GM23338 (cell line): ENCODE data around the gene FAM234A. TPM values are rescaled to one million over a fixed set of nuclear protein-coding genes. Genes with fewer than 3 reads are reported as not detected.
"Not testable (repeated sequence)": the region's sequence is repeated elsewhere in the genome, so short reads cannot be mapped to it uniquely, and the experiment has no call there.

Experiments
- ATAC-seq: fragments of 200-7000 bp; cut with Tn5 transposase; 3 replicates; pipeline ENCODE4 v1.9.1; 2020
- DNase-seq: peaks from one replicate; pipeline ENCODE4 v3.0.0-alpha.2; 2015; ENCODE audit warnings: low spot score
- H2AFZ ChIP-seq: fragments of 200-600 bp; sonication (generic); 2 replicates; pipeline ENCODE4 v1.8.0; 2016; ENCODE audit warnings: antibody characterized with exemption, mild to moderate bottlenecking, moderate library complexity
- H3F3A ChIP-seq: fragments of 200-600 bp; sonication (generic); replicated peaks from 2 replicates; pipeline ENCODE4 v1.8.0; 2017; ENCODE audit warnings: antibody characterized with exemption, mixed run types, low read depth
- H3K27ac ChIP-seq: fragments of 200-600 bp; sonication (generic); 2 replicates; pipeline ENCODE4 v1.6.1; 2016; ENCODE audit warnings: low read depth
- H3K27me3 ChIP-seq: fragments of 200-600 bp; sonication (generic); 2 replicates; pipeline ENCODE4 v1.8.0; 2016; ENCODE audit warnings: mild to moderate bottlenecking, mixed run types, moderate library complexity; ENCODE audit not compliant: insufficient read depth
- H3K36me3 ChIP-seq: fragments of 200-600 bp; sonication (generic); 2 replicates; pipeline ENCODE4 v1.8.0; 2016; ENCODE audit warnings: mild to moderate bottlenecking; ENCODE audit not compliant: insufficient read depth
- H3K4me1 ChIP-seq: fragments of 200-600 bp; sonication (generic); 2 replicates; pipeline ENCODE4 v1.8.0; 2016; ENCODE audit warnings: mild to moderate bottlenecking, moderate library complexity; ENCODE audit not compliant: insufficient read depth
- H3K4me2 ChIP-seq: fragments of 200-600 bp; sonication (generic); 2 replicates; pipeline ENCODE4 v1.7.1; 2017; ENCODE audit warnings: mixed run types
- H3K4me3 ChIP-seq: fragments of 200-600 bp; sonication (generic); 2 replicates; pipeline ENCODE4 v1.6.1; 2016; ENCODE audit warnings: mixed run types
- H3K79me2 ChIP-seq: fragments of 200-600 bp; sonication (generic); replicated peaks from 2 replicates; pipeline ENCODE4 v1.8.0; 2017; ENCODE audit warnings: mild to moderate bottlenecking; ENCODE audit not compliant: insufficient read depth
- H3K9me2 ChIP-seq: fragments of 200-600 bp; sonication (generic); 2 replicates; pipeline ENCODE4 v1.8.0; 2017; ENCODE audit not compliant: insufficient read depth
- H4K20me1 ChIP-seq: fragments of 200-600 bp; sonication (generic); replicated peaks from 2 replicates; pipeline ENCODE4 v1.8.0; 2017; ENCODE audit warnings: mild to moderate bottlenecking; ENCODE audit not compliant: insufficient read depth
- H3K27ac Mint-ChIP-seq: 2 replicates; pipeline ENCODE4 v1.8.0; 2020; ENCODE audit warnings: inconsistent platforms, mild to moderate bottlenecking, moderate library complexity, mixed read lengths
- H3K27me3 Mint-ChIP-seq: 3 replicates; pipeline ENCODE4 v1.8.0; 2022; ENCODE audit warnings: low read depth, mild to moderate bottlenecking, moderate library complexity, mixed read lengths, inconsistent platforms; ENCODE audit not compliant: insufficient read depth, poor library complexity
- H3K36me3 Mint-ChIP-seq: 3 replicates; pipeline ENCODE4 v1.8.0; 2021; ENCODE audit warnings: low read depth, mild to moderate bottlenecking, inconsistent platforms, moderate library complexity, mixed read lengths
- H3K4me1 Mint-ChIP-seq: 3 replicates; pipeline ENCODE4 v1.8.0; 2020; ENCODE audit warnings: mild to moderate bottlenecking, inconsistent platforms, mixed read lengths
- H3K4me3 Mint-ChIP-seq: 3 replicates; pipeline ENCODE4 v1.8.0; 2021; ENCODE audit warnings: moderate library complexity, mild to moderate bottlenecking, inconsistent platforms, mixed read lengths
- H3K9me3 Mint-ChIP-seq: 3 replicates; pipeline ENCODE4 v1.8.0; 2020; ENCODE audit warnings: moderate library complexity, mild to moderate bottlenecking, inconsistent platforms, mixed read lengths
- CREB1 ChIP-seq: fragments of 250-450 bp; sonication (Bioruptor Pico); IDR thresholded peaks from 2 replicates; pipeline ENCODE4 v1.5.0; 2020; ENCODE audit warnings: low read depth, mild to moderate bottlenecking, moderate library complexity
- EZH2 ChIP-seq: fragments of 200-600 bp; sonication (generic); IDR thresholded peaks from one replicate; pipeline ENCODE4 v1.8.0; 2017; ENCODE audit warnings: antibody characterized with exemption, mild to moderate bottlenecking, low read depth; ENCODE audit not compliant: unreplicated experiment
- JUNB ChIP-seq: IDR thresholded peaks from one replicate; pipeline ENCODE4 v1.6.1; 2016; ENCODE audit warnings: antibody characterized with exemption; ENCODE audit not compliant: unreplicated experiment
- NANOG ChIP-seq: IDR thresholded peaks from 2 replicates; pipeline ENCODE4 v1.6.1; 2016; ENCODE audit warnings: antibody characterized with exemption, borderline replicate concordance
- POLR2AphosphoS5 ChIP-seq: IDR thresholded peaks from 2 replicates; pipeline ENCODE4 v1.6.1; 2016; ENCODE audit warnings: antibody characterized with exemption, low read depth
- ZNF114 ChIP-seq: fragments of 250-450 bp; sonication (Bioruptor Pico); IDR thresholded peaks from 2 replicates; pipeline ENCODE4 v1.5.0; 2020; ENCODE audit warnings: mild to moderate bottlenecking, moderate library complexity
- ZNF331 ChIP-seq: fragments of 250-450 bp; sonication (Bioruptor Pico); IDR thresholded peaks from 2 replicates; pipeline ENCODE4 v1.5.0; 2020; ENCODE audit warnings: low read depth, mild to moderate bottlenecking, moderate library complexity
- ZNF462 ChIP-seq: fragments of 250-450 bp; sonication (Bioruptor Pico); IDR thresholded peaks from 2 replicates; pipeline ENCODE4 v1.5.0; 2020; ENCODE audit warnings: mild to moderate bottlenecking, moderate library complexity
- polyA plus RNA-seq: library from polyadenylated mRNA; unstranded; fragments of >200 nt; fragmentation: Nextera tagmentation; extraction: Ambion mirVana; gene quantifications from 2 replicates; pipeline ENCODE4 v1.2.1, GENCODE V29; 2016
- total RNA-seq: library from RNA; depleted of rRNA; stranded (reverse); fragments of >200 nt; shearing (Covaris generic); gene quantifications from 2 replicates; pipeline ENCODE4 v1.2.3, GENCODE V29; 2014
- TF ChIP-seq, protein P1 (sequence below): IDR thresholded peaks from 2 replicates; pipeline ENCODE4 v1.6.1; 2016; ENCODE audit warnings: antibody characterized with exemption

Gene FAM234A
- total and polyA plus RNA-seq, 2 experiments from 2014 or later = 41.9 to 128 TPM

DNA sequence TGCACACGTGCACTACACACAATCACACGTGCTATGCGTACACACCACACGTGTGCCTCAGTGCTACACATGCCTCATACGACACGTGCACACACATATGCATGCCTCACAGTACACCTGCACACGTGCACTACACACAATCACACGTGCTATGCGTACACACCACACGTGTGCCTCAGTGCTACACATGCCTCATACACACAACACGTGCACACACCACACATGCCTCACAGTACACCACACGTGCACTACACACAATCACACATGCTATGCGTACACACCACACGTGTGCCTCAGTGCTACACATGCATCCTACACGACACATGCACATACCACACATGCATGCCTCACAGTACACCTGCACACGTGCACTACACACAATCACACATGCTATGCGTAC, 32.9 kb downstream of the FAM234A start:
- not testable (repeated sequence) for H3K9me3 Mint-ChIP-seq, H3K36me3 Mint-ChIP-seq, H3K4me1 ChIP-seq, H3F3A ChIP-seq, H3K36me3 ChIP-seq, H3K27ac ChIP-seq, H4K20me1 ChIP-seq, H2AFZ ChIP-seq, H3K4me2 ChIP-seq, H3K79me2 ChIP-seq, H3K27me3 ChIP-seq, H3K4me3 ChIP-seq, ATAC-seq, H3K4me1 Mint-ChIP-seq, H3K9me2 ChIP-seq, H3K27ac Mint-ChIP-seq, DNase-seq, H3K4me3 Mint-ChIP-seq
- H3K27me3 Mint-ChIP-seq = peaks cover 10% of the 10 kb centered on the region
- 0 out of 2 replicates have a peak, but pooled peaks have one; percentile 4 for TF ChIP-seq POLR2AphosphoS5

DNA sequence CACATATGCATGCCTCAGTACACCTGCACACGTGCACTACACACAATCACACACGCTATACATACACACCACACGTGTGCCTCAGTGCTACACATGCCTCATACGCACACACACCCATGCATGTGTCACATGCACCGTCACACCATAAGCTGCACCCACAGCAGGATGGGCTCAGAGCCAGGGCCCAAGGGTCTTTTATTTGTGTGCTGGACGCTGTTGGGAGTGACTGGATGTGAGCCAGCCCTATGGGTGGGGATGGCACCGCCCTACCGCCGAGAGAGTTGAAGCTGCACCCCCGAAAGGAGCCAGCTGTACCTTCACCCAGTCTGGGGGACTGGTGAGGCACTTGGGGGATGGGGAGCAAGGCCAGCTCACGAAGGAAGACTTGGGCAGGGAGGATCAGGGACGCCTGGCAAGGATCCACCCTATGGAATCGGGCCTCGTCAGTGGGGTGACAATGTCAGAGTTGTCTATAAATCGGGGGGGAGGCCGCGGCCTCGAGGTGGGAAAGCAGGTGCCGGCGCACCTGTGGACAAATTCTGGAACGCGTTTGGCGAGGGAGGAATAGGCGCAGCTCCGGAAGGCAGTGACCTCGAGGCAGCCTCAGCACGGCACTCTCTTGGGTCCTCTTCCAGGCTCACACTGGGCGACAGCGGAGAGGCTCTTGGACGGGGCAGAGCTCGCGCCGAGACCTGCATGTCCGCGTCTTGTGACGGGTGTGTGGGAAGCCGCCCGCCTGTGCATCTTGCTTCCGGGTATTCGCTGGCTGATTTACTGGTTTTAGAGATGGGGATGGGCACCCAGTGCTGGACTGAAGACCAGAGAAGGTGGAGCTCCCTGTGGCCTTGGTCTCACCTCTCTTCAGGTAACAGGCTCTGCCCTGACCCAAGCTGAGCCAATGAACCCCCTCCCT, 33.8 kb downstream of the FAM234A start:
- ATAC-seq (peak; percentile 11; the same call in 2 of the 3 replicates), DNase-seq (no peak)
- no peaks in the 10 kb centered on the region for H4K20me1 ChIP-seq
- no peaks in the 10 kb centered on the region for H3K79me2 ChIP-seq
- no peaks in the 10 kb centered on the region for H3K4me1 ChIP-seq
- H3K9me2 ChIP-seq = no peaks in the 10 kb centered on the region
- H3F3A ChIP-seq = 0 out of 2 replicates have a peak, but pooled peaks cover 3% of the 10 kb centered on the region
- no peaks in the 10 kb centered on the region for H3K36me3 ChIP-seq
- Mint-ChIP-seq H3K4me3 (no peak overlapping the region), H3K27ac (no peak overlapping the region; the same call in 1 of the 2 replicates), H3K27me3 (peaks cover 12% of the 10 kb centered on the region), H3K9me3 (no peaks in the 10 kb centered on the region; the same call in 2 of the 3 replicates), H3K36me3 (peaks cover 2% of the 10 kb centered on the region; the same call in 1 of the 3 replicates), H3K4me1 (no peaks in the 10 kb centered on the region)
- H3K4me3 ChIP-seq = no peak overlapping the region
- no peak overlapping the region for H3K4me2 ChIP-seq
- no peak overlapping the region for H3K27ac ChIP-seq
- TF ChIP-seq JUNB = no peak
- TF ChIP-seq ZNF462 (CRISPR knock-in tag) = no peak
- no peak for TF ChIP-seq ZNF114 (CRISPR knock-in tag)
- TF ChIP-seq ZNF331 (CRISPR knock-in tag) = no peak
- TF ChIP-seq NANOG = no peak
- no peak for TF ChIP-seq CREB1 (CRISPR knock-in tag)
- TF ChIP-seq, protein P1, sequence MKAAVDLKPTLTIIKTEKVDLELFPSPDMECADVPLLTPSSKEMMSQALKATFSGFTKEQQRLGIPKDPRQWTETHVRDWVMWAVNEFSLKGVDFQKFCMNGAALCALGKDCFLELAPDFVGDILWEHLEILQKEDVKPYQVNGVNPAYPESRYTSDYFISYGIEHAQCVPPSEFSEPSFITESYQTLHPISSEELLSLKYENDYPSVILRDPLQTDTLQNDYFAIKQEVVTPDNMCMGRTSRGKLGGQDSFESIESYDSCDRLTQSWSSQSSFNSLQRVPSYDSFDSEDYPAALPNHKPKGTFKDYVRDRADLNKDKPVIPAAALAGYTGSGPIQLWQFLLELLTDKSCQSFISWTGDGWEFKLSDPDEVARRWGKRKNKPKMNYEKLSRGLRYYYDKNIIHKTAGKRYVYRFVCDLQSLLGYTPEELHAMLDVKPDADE = no peak
- no peak for TF ChIP-seq EZH2
- no peaks in the 10 kb centered on the region for H3K27me3 ChIP-seq
- no peak overlapping the region for H2AFZ ChIP-seq
